K562 (cell line): ENCODE measurements around the gene SIGMAR1. TPM values are rescaled to one million over a fixed set of nuclear protein-coding genes. Genes with fewer than 3 reads are reported as not detected.
A peak's percentile ranks its signal among the peaks of the same experiment; 100 is the strongest.

Source experiments
- ATAC-seq: fragments of 200-7000 bp; cut with Tn5 transposase; 3 replicates; pipeline ENCODE4 v1.9.1; 2020; ENCODE audit warnings: moderate library complexity
- BruUV-seq: library from RNA; stranded (reverse); fragments of 400-500 nt; replicated peaks from 2 replicates; lab custom pipeline; 2021; lab: Mats Ljungman, UMichigan
- CTCF ChIA-PET: fragments of 300-600 bp; formaldehyde crosslinking; extraction: SDS; loops from one replicate; lab custom pipeline; 2021; ENCODE audit warnings: low intra/inter-chr PET ratio; lab: Yijun Ruan, JAX
- POLR2A ChIA-PET: fragments of 300-600, 350-650 bp; sonication (Branson Sonifier 250); formaldehyde crosslinking; extraction: SDS; loops from one replicate; lab custom pipeline; 2021; ENCODE audit warnings: antibody characterized with exemption, inconsistent platforms; lab: Yijun Ruan, JAX
- DNase-seq, 4 experiments: peaks; one replicate each; pipeline versions ENCODE4 v3.0.0 to v3.0.0-alpha.2; 2011 to 2018; ENCODE audit warnings: low spot score in 3 of 4, mixed read lengths in 3 of 4; ENCODE audit errors: extremely low read depth in 1 of 4
- FAIRE-seq: peaks from 2 replicates; lab custom pipeline; 2011; peaks lifted over from hg19 to GRCh38; lab: Jason Lieb, UNC
- H2AFZ ChIP-seq: 2 replicates; pipeline ENCODE4 v1.6.0; 2011; ENCODE audit warnings: low read depth, low read length, control low read depth, inconsistent platforms
- H3K27ac ChIP-seq: fragments of 200-600 bp; 3 replicates; pipeline ENCODE4 v1.8.0; 2011; ENCODE audit warnings: low read depth, mild to moderate bottlenecking, control low read depth, inconsistent platforms, low read length, moderate library complexity, mixed read lengths; ENCODE audit errors: extremely low read depth
- H3K27me3 ChIP-seq, 2 experiments: fragments of 300-600 bp in 1 of 2; 2 replicates in 1 of 2; 3 replicates in 1 of 2; pipeline versions ENCODE4 v1.6.0 to v1.8.0; 2011; ENCODE audit warnings: inconsistent platforms in 2 of 2, low read length in 2 of 2, mild to moderate bottlenecking in 1 of 2, mixed read lengths in 1 of 2, moderate library complexity in 1 of 2; ENCODE audit not compliant: control insufficient read depth in 2 of 2, insufficient read depth in 2 of 2
- H3K36me3 ChIP-seq: fragments of 300-600 bp; 3 replicates; pipeline ENCODE4 v1.8.0; 2011; ENCODE audit warnings: mild to moderate bottlenecking, low read length, inconsistent platforms; ENCODE audit not compliant: control insufficient read depth, insufficient read depth
- H3K4me1 ChIP-seq, 2 experiments: fragments of 200-600 bp in 1 of 2; replicated peaks in 1 of 2; 2 replicates in 1 of 2; 3 replicates in 1 of 2; pipeline versions ENCODE4 v1.5.1 to v1.8.0; 2011; ENCODE audit warnings: inconsistent platforms in 2 of 2, low read length in 2 of 2, mild to moderate bottlenecking in 1 of 2, mixed read lengths in 1 of 2, moderate library complexity in 1 of 2; ENCODE audit not compliant: control insufficient read depth in 2 of 2, insufficient read depth in 2 of 2
- H3K4me2 ChIP-seq: 2 replicates; pipeline ENCODE4 v1.6.1; 2011; ENCODE audit warnings: low read length, control low read depth, inconsistent platforms, mixed read lengths; ENCODE audit not compliant: insufficient read depth
- H3K4me3 ChIP-seq: fragments of 200-600 bp; sonication (generic), shearing (Covaris generic); 2 replicates; pipeline ENCODE4 v1.5.1; 2016; ENCODE audit warnings: control low read depth, inconsistent platforms
- H3K79me2 ChIP-seq: fragments of 200-600 bp; 3 replicates; pipeline ENCODE4 v1.8.0; 2011; ENCODE audit warnings: low read length, inconsistent platforms; ENCODE audit not compliant: control insufficient read depth, insufficient read depth
- H3K9ac ChIP-seq, 2 experiments: 2 replicates each; pipeline versions ENCODE4 v1.6.0 to v1.6.1; 2011; ENCODE audit warnings: low read depth in 2 of 2, low read length in 2 of 2, control low read depth in 1 of 2, inconsistent platforms in 1 of 2, mild to moderate bottlenecking in 1 of 2, mixed read lengths in 1 of 2; ENCODE audit not compliant: insufficient read depth in 1 of 2
- H3K9me1 ChIP-seq: one replicate; pipeline ENCODE4 v1.6.0; 2011; ENCODE audit warnings: inconsistent platforms, mild to moderate bottlenecking, low read length, moderate library complexity; ENCODE audit not compliant: control insufficient read depth, insufficient read depth
- H3K9me3 ChIP-seq: replicated peaks from 2 replicates; pipeline ENCODE4 v1.5.1; 2011; ENCODE audit warnings: low read depth, low read length, inconsistent platforms; ENCODE audit not compliant: control insufficient read depth, insufficient read depth
- H4K20me1 ChIP-seq: replicated peaks from 2 replicates; pipeline ENCODE4 v1.6.1; 2011; ENCODE audit warnings: low read length, inconsistent platforms, mixed read lengths; ENCODE audit not compliant: control insufficient read depth, insufficient read depth
- EHMT2 ChIP-seq: fragments of 450-650 bp; IDR thresholded peaks from 2 replicates; pipeline ENCODE4 v1.6.1; 2018; ENCODE audit warnings: antibody characterized with exemption
- MBD2 ChIP-seq: sonication (generic); IDR thresholded peaks from 2 replicates; pipeline ENCODE4 v1.6.1; 2016; ENCODE audit warnings: low read depth, borderline replicate concordance
- ZNF324 ChIP-seq: fragments of 250-450 bp; sonication (Bioruptor Pico); IDR thresholded peaks from 2 replicates; pipeline ENCODE4 v1.4.0; 2020; ENCODE audit warnings: mild to moderate bottlenecking
- WGBS: fragments of 100-300 bp; shearing (Covaris generic); methylation state at CpG from one replicate; pipeline ENCODE4 v1.1.6; 2016; ENCODE audit warnings: low coverage, mixed read lengths; ENCODE audit not compliant: insufficient coverage; ENCODE audit errors: missing lambda C conversion rate; 5-methylcytosine and 5-hydroxymethylcytosine counted together
- in situ Hi-C: fragments of 300-500 bp; cut with MboI; formaldehyde crosslinking; loops from 4 replicates; pipeline ENCODE4 v1.15.0; 2018; ENCODE audit warnings: inconsistent platforms, mixed read lengths
- intact Hi-C: fragments of 100-400 bp; cut with micrococcal nuclease; formaldehyde crosslinking; loops from 2 replicates; pipeline ENCODE4 v1.14.2; 2022
- polyA plus RNA-seq, 8 experiments: library from polyadenylated mRNA; depleted of rRNA in 4 of 8; stranded (reverse) in 5 of 8; unstranded in 3 of 8; fragments of >200 nt; fragmentation: Nextera tagmentation in 2 of 8; fragmentation: Illumina TruSeq in 1 of 8; extraction: Ambion mirVana in 2 of 8; extraction: Trizol in 1 of 8; gene quantifications; 2 replicates each; pipeline versions ENCODE4 v1.2.1 to v1.2.3, GENCODE V29; 2011 to 2014; ENCODE audit warnings: inconsistent platforms in 1 of 8, missing spikeins in 1 of 8
- total RNA-seq, 7 experiments: library from RNA; depleted of rRNA in 6 of 7; stranded (reverse); fragments of >200 nt in 6 of 7; fragmentation: Illumina TruSeq in 2 of 7; extraction: Trizol in 2 of 7; gene quantifications; 2 replicates each; pipeline versions ENCODE4 v1.2.1 to v1.2.3, GENCODE V29; 2011 to 2021; ENCODE audit warnings: low replicate concordance in 1 of 7
- TF ChIP-seq, protein P1 (sequence below): fragments of 250-450 bp; sonication (Bioruptor Pico); IDR thresholded peaks from 2 replicates; pipeline ENCODE4 v1.9.0; 2021; ENCODE audit warnings: mild to moderate bottlenecking, inconsistent platforms
- TF ChIP-seq, protein P2 (sequence below): sonication (generic); formaldehyde crosslinking; IDR thresholded peaks from 2 replicates; pipeline ENCODE4 v1.8.0; 2022; ENCODE audit warnings: mild to moderate bottlenecking, low read depth, missing genetic modification reagents
- TF ChIP-seq, protein P3 (sequence below), 2 experiments: IDR thresholded peaks; 2 replicates each; pipeline ENCODE4 v1.6.1; 2011; ENCODE audit warnings: borderline replicate concordance in 1 of 2, control low read depth in 1 of 2, low read depth in 1 of 2, low read length in 1 of 2, mild to moderate bottlenecking in 1 of 2, mixed read lengths in 1 of 2, moderate library complexity in 1 of 2; ENCODE audit not compliant: insufficient read depth in 1 of 2, insufficient read length in 1 of 2, poor library complexity in 1 of 2, severe bottlenecking in 1 of 2; ENCODE audit errors: extremely low read depth in 1 of 2

Gene SIGMAR1
- total and polyA plus RNA-seq, 9 of the 15 experiments (the other 6 are each of a cell fraction or from before 2014, with no cell fraction given), result 6.9 to 80.0 (median 35.2) TPM

DNA sequence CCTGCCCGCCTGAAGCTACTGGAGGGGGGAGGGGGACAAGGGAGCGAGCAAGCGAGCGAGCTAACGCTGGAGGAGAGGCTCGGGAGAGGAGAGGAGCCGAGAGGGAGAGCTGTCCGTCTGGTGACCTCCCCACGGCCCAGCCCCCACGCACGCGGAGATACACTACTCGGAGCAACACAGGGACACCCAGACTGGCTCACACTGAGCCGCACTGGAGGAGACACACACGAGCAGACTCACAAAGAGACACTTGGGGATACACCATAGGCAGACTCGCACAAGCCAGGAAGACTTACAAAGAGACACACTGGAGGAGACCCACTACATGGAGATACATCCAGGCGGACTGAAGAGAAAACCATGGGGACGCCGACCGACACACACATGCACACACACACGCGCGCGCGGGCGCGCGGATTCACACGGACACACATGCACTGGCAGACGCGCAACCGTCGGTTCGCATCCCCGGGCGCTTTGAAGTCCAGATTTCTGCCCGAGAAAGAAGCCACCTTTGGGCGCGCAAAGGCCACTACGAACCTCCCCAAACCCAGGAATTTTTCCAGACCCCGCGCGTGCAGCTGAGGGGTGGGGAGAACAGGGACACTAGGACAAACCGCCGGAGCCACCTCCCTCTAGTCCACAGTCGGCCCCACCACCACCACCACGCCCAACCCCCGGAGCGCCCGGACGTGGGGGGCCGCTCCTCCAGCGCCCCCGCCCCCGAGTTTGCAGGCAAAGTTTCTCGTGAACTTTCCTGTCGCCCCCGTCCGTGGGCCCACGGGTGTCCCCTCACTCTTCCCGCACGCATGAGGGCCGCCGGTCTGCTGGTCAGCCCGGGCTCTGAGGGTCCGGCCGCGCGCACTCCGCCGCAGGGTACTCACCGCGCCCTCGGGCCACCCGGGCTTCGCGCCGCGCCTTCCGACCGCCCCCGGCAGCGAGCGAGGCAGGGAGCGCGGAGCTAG is 48.6 kb downstream of the SIGMAR1 start:
- Histone ChIP-seq H3K27me3 (peaks cover 10 to 64% of the 10 kb centered on the region in 2 experiments), H3K27ac (no peak overlapping the region), H3K4me1 (peaks cover 0 to 34% of the 10 kb centered on the region in 2 experiments; a peak in 2 of 5 replicates), H3K4me3 (no peak overlapping the region), H4K20me1 (peaks cover 18% of the 10 kb centered on the region), H3K9me1 (no peaks in the 10 kb centered on the region), H3K9me3 (no peaks in the 10 kb centered on the region), H3K9ac (no peak overlapping the region), H3K4me2 (no peak overlapping the region), H2AFZ (no peak overlapping the region), H3K36me3 (no peaks in the 10 kb centered on the region), H3K79me2 (no peaks in the 10 kb centered on the region)
- FAIRE-seq (no peak), ATAC-seq (no peak), DNase-seq (no peak)
- ChIA-PET CTCF (no interaction called here), POLR2A (no interaction called here)
- intact Hi-C loops (no loop called here), in situ Hi-C loops (no loop called here)
- no TSS peak for BruUV-seq
- TF ChIP-seq MBD2, result no peak
- TF ChIP-seq, protein P1, sequence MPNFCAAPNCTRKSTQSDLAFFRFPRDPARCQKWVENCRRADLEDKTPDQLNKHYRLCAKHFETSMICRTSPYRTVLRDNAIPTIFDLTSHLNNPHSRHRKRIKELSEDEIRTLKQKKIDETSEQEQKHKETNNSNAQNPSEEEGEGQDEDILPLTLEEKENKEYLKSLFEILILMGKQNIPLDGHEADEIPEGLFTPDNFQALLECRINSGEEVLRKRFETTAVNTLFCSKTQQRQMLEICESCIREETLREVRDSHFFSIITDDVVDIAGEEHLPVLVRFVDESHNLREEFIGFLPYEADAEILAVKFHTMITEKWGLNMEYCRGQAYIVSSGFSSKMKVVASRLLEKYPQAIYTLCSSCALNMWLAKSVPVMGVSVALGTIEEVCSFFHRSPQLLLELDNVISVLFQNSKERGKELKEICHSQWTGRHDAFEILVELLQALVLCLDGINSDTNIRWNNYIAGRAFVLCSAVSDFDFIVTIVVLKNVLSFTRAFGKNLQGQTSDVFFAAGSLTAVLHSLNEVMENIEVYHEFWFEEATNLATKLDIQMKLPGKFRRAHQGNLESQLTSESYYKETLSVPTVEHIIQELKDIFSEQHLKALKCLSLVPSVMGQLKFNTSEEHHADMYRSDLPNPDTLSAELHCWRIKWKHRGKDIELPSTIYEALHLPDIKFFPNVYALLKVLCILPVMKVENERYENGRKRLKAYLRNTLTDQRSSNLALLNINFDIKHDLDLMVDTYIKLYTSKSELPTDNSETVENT (CRISPR knock-in tag), result no peak
- TF ChIP-seq, protein P2, sequence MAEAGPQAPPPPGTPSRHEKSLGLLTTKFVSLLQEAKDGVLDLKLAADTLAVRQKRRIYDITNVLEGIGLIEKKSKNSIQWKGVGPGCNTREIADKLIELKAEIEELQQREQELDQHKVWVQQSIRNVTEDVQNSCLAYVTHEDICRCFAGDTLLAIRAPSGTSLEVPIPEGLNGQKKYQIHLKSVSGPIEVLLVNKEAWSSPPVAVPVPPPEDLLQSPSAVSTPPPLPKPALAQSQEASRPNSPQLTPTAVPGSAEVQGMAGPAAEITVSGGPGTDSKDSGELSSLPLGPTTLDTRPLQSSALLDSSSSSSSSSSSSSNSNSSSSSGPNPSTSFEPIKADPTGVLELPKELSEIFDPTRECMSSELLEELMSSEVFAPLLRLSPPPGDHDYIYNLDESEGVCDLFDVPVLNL, result no peak
- TF ChIP-seq, protein P3, sequence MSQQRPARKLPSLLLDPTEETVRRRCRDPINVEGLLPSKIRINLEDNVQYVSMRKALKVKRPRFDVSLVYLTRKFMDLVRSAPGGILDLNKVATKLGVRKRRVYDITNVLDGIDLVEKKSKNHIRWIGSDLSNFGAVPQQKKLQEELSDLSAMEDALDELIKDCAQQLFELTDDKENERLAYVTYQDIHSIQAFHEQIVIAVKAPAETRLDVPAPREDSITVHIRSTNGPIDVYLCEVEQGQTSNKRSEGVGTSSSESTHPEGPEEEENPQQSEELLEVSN (IDR thresholded peaks at IDR 0.05; ENCODE audit: borderline replicate concordance in 1 of 2, extremely low read depth in 1 of 2, insufficient read depth in 1 of 2, insufficient read length in 1 of 2, low read depth in 1 of 2, low read length in 1 of 2, poor library complexity in 1 of 2, severe bottlenecking in 1 of 2), result peak in 1 of 2 experiments; percentile 18
- no peak for TF ChIP-seq ZNF324 (CRISPR knock-in tag)
- no peak for TF ChIP-seq EHMT2
- 24% methylated on average over 29 of the region's 86 CpGs for WGBS
